Trophoblast cell (in vitro differentiated cells and primary cell): ENCODE results near the gene IGF2BP1.

Experiments
- DNase-seq, 2 donors: peaks; one replicate each; pipeline ENCODE4 v3.0.0-alpha.2; 2016
- H2AFZ ChIP-seq: 2 replicates; pipeline ENCODE4 v1.6.1; 2013; ENCODE audit warnings: low read length, moderate library complexity, mild to moderate bottlenecking; ENCODE audit not compliant: insufficient read depth, poor library complexity
- H2AK5ac ChIP-seq: 2 replicates; pipeline ENCODE4 v1.6.1; 2013; ENCODE audit warnings: mild to moderate bottlenecking, low read length
- H2BK120ac ChIP-seq: 2 replicates; pipeline ENCODE4 v1.6.1; 2013; ENCODE audit warnings: low read length, mild to moderate bottlenecking, moderate library complexity; ENCODE audit not compliant: insufficient read depth, poor library complexity
- H2BK12ac ChIP-seq: 2 replicates; pipeline ENCODE4 v1.6.1; 2013; ENCODE audit warnings: mild to moderate bottlenecking, low read length, moderate library complexity
- H2BK5ac ChIP-seq: 2 replicates; pipeline ENCODE4 v1.6.1; 2013; ENCODE audit warnings: low read length, low read depth, moderate library complexity, mild to moderate bottlenecking; ENCODE audit not compliant: poor library complexity
- H3K14ac ChIP-seq: 2 replicates; pipeline ENCODE4 v1.6.1; 2013; ENCODE audit warnings: mild to moderate bottlenecking, low read length
- H3K18ac ChIP-seq: 2 replicates; pipeline ENCODE4 v1.6.1; 2013; ENCODE audit warnings: mild to moderate bottlenecking, low read length
- H3K23ac ChIP-seq: 2 replicates; pipeline ENCODE4 v1.6.1; 2013; ENCODE audit warnings: low read length
- H3K27ac ChIP-seq: 2 replicates; pipeline ENCODE4 v1.5.1; 2013; ENCODE audit warnings: low read depth, mild to moderate bottlenecking, inconsistent platforms, low read length, moderate library complexity
- H3K27me3 ChIP-seq: 2 replicates; pipeline ENCODE4 v1.6.1; 2013; ENCODE audit warnings: inconsistent platforms, mild to moderate bottlenecking, low read length, moderate library complexity; ENCODE audit not compliant: insufficient read depth
- H3K36me3 ChIP-seq, 2 experiments: 1 replicate in 1 of 2; 2 replicates in 1 of 2; pipeline ENCODE4 v1.6.1; 2013; ENCODE audit warnings: low read length in 2 of 2, mild to moderate bottlenecking in 2 of 2, moderate library complexity in 1 of 2; ENCODE audit not compliant: insufficient read depth in 2 of 2, control insufficient read depth in 1 of 2
- H3K4ac ChIP-seq: 2 replicates; pipeline ENCODE4 v1.6.1; 2013; ENCODE audit warnings: low read depth, mild to moderate bottlenecking, low read length, moderate library complexity
- H3K4me1 ChIP-seq, 2 experiments: 1 replicate in 1 of 2; 2 replicates in 1 of 2; pipeline ENCODE4 v1.6.1; 2013; ENCODE audit warnings: low read length in 2 of 2, mild to moderate bottlenecking in 2 of 2, moderate library complexity in 1 of 2; ENCODE audit not compliant: insufficient read depth in 2 of 2, control insufficient read depth in 1 of 2
- H3K4me2 ChIP-seq: 2 replicates; pipeline ENCODE4 v1.6.1; 2013; ENCODE audit warnings: inconsistent platforms, mild to moderate bottlenecking, low read length, moderate library complexity
- H3K4me3 ChIP-seq: 2 replicates; pipeline ENCODE4 v1.5.1; 2013; ENCODE audit warnings: mild to moderate bottlenecking, low read depth, low read length, inconsistent platforms
- H3K79me1 ChIP-seq: one replicate; pipeline ENCODE4 v1.6.1; 2013; ENCODE audit warnings: low read length
- H3K79me2 ChIP-seq: 2 replicates; pipeline ENCODE4 v1.6.1; 2013; ENCODE audit warnings: low read length, mild to moderate bottlenecking; ENCODE audit not compliant: control insufficient read depth, insufficient read depth, poor library complexity
- H3K9ac ChIP-seq: 2 replicates; pipeline ENCODE4 v1.6.1; 2013; ENCODE audit warnings: mild to moderate bottlenecking, low read length
- H3K9me3 ChIP-seq: 2 replicates; pipeline ENCODE4 v1.6.1; 2013; ENCODE audit warnings: low read depth, mild to moderate bottlenecking, control low read depth, inconsistent platforms, low read length; ENCODE audit not compliant: insufficient read depth
- H4K12ac ChIP-seq: 2 replicates; pipeline ENCODE4 v1.6.1; 2013; ENCODE audit warnings: low read depth, mild to moderate bottlenecking, low read length, moderate library complexity
- H4K8ac ChIP-seq: 2 replicates; pipeline ENCODE4 v1.6.1; 2013; ENCODE audit warnings: low read depth, mild to moderate bottlenecking, low read length, moderate library complexity
- H4K91ac ChIP-seq: one replicate; pipeline ENCODE4 v1.6.1; 2013; ENCODE audit warnings: low read depth, mild to moderate bottlenecking, low read length, moderate library complexity
- WGBS: extraction: QIAGEN DNeasy Blood & Tissue Kit; methylation state at CpG from one replicate; pipeline ENCODE4 v1.1.7; 2013; ENCODE audit warnings: missing lambda C conversion rate; ENCODE audit not compliant: insufficient read length, insufficient coverage; ENCODE audit errors: extremely low coverage; 5-methylcytosine and 5-hydroxymethylcytosine counted together

Gene IGF2BP1

DNA sequence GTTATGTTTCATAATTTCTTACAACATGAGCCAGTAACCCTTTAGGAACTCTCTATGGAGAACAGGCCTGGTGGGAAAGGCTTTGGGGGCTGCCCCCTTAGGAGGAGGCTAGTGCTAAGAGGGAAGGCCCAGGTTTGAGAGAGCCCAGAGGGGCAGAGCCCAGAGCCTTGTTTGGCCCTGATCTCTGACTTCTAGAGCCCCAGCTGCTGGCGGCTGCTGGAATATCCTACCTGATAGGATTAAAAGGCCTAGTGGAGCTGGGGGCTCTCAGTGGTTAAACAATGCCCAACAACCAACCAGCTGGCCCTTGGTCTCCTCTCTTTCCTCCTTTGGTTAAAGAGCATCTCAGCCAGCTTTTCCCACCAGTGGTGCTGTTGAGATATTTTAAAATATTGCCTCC lies 54.1 kb downstream of the IGF2BP1 start:
- H3K9ac ChIP-seq = no peak overlapping the region
- H3K36me3 ChIP-seq = peaks cover 57 to 76% of the 10 kb centered on the region in 2 experiments
- no peak overlapping the region for H3K27ac ChIP-seq
- H2BK120ac ChIP-seq = no peak overlapping the region
- H3K9me3 ChIP-seq = no peaks in the 10 kb centered on the region
- no peaks in the 10 kb centered on the region for H3K27me3 ChIP-seq
- H3K18ac ChIP-seq = no peak overlapping the region
- H4K12ac ChIP-seq = no peak overlapping the region
- H2AFZ ChIP-seq = no peak overlapping the region
- H3K4ac ChIP-seq = no peak overlapping the region
- no peak overlapping the region for H2BK5ac ChIP-seq
- H3K23ac ChIP-seq = no peak overlapping the region
- no peak for DNase-seq
- no peak overlapping the region for H3K4me3 ChIP-seq
- H3K79me2 ChIP-seq = no peaks in the 10 kb centered on the region
- no peak overlapping the region for H4K91ac ChIP-seq
- H2AK5ac ChIP-seq = no peak overlapping the region
- WGBS = no CpG with 5 or more reads among the region's 1 CpG
- H3K4me1 ChIP-seq = no peaks in the 10 kb centered on the region
- H4K8ac ChIP-seq = no peak overlapping the region
- H3K79me1 ChIP-seq = no peaks in the 10 kb centered on the region
- H2BK12ac ChIP-seq = no peak overlapping the region
- H3K4me2 ChIP-seq = no peak overlapping the region
- H3K14ac ChIP-seq = no peak overlapping the region

DNA sequence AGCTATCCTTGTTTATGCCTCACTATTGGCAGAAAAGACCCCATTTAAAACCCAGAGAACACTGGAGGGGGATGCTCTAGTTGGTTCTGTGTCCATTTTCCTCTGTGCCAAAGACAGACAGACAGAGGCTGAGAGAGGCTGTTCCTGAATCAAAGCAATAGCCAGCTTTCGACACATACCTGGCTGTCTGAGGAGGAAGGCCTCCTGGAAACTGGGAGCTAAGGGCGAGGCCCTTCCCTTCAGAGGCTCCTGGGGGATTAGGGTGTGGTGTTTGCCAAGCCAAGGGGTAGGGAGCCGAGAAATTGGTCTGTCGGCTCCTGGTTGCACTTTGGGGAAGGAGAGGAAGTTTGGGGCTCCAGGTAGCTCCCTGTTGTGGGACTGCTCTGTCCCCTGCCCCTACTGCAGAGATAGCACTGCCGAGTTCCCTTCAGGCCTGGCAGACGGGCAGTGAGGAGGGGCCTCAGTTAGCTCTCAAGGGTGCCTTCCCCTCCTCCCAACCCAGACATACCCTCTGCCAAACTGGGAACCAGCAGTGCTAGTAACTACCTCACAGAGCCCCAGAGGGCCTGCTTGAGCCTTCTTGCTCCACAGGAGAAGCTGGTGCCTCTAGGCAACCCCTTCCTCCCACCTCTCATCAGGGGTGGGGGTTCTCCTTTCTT lies 56.1 kb downstream of the IGF2BP1 start:
- Histone ChIP-seq H4K12ac (no peak overlapping the region), H3K4me2 (no peak overlapping the region), H4K8ac (no peak overlapping the region), H3K79me2 (no peaks in the 10 kb centered on the region), H3K27ac (no peak overlapping the region), H4K91ac (no peak overlapping the region), H2BK5ac (no peak overlapping the region), H2AFZ (no peak overlapping the region), H3K23ac (no peak overlapping the region), H3K27me3 (no peaks in the 10 kb centered on the region), H2BK12ac (no peak overlapping the region), H3K4me1 (no peaks in the 10 kb centered on the region), H2BK120ac (no peak overlapping the region), H3K4me3 (no peak overlapping the region), H3K79me1 (no peaks in the 10 kb centered on the region), H2AK5ac (no peak overlapping the region), H3K14ac (no peak overlapping the region), H3K4ac (no peak overlapping the region), H3K9ac (no peak overlapping the region), H3K36me3 (peaks cover 46 to 66% of the 10 kb centered on the region in 2 experiments), H3K18ac (no peak overlapping the region), H3K9me3 (no peaks in the 10 kb centered on the region)
- DNase-seq = no peak
- no CpG with 5 or more reads among the region's 6 CpGs for WGBS

DNA sequence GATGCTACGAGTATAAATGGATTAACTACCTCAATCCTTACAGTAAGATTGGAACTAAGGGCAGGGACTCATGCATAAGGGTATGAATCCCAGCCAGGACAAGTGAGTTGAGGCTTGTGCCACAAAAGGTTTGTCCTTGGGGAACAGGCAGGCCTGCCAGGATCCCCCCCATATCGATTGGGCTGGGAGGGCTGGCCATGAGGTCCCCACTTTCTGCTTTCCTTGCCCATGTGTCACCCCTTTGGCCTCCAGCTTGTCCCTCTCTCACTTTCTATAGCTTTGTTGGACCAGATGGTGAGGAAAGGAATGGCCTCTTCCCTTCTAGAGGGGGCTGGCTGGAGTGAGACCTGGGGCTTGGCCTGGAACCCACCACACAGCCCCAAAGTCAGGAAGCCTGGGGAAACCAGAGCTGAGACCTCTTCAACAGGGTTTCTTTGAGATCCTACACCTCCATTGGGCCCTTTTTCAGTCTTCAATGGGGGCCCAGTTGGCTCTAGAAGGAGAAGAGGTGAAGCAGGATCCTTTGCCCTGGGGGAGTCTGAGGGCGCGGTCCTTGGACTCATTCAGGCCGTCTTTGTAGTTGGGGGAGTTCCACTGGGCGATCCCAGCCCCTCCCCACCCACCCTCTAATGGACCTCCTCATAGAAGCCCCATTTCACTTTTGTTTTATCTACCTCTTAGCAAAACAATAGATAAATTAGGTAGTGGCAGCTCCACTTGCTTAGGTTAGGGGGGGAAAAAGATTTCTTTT lies 57.3 kb downstream of the IGF2BP1 start:
- Histone ChIP-seq H3K27me3 (no peaks in the 10 kb centered on the region), H3K23ac (no peak overlapping the region), H2BK5ac (no peak overlapping the region), H3K36me3 (peaks cover 36 to 54% of the 10 kb centered on the region in 2 experiments), H2AFZ (no peak overlapping the region), H3K4ac (no peak overlapping the region), H2BK12ac (no peak overlapping the region), H2BK120ac (no peak overlapping the region), H4K8ac (no peak overlapping the region), H3K18ac (no peak overlapping the region), H3K4me2 (no peak overlapping the region), H3K9me3 (no peaks in the 10 kb centered on the region), H3K4me1 (no peaks in the 10 kb centered on the region), H4K91ac (no peak overlapping the region), H3K14ac (no peak overlapping the region), H3K79me1 (no peaks in the 10 kb centered on the region), H3K27ac (no peak overlapping the region), H2AK5ac (no peak overlapping the region), H3K79me2 (no peaks in the 10 kb centered on the region), H4K12ac (no peak overlapping the region), H3K9ac (no peak overlapping the region), H3K4me3 (no peak overlapping the region)
- no peak for DNase-seq
- no CpG with 5 or more reads among the region's 6 CpGs for WGBS

DNA sequence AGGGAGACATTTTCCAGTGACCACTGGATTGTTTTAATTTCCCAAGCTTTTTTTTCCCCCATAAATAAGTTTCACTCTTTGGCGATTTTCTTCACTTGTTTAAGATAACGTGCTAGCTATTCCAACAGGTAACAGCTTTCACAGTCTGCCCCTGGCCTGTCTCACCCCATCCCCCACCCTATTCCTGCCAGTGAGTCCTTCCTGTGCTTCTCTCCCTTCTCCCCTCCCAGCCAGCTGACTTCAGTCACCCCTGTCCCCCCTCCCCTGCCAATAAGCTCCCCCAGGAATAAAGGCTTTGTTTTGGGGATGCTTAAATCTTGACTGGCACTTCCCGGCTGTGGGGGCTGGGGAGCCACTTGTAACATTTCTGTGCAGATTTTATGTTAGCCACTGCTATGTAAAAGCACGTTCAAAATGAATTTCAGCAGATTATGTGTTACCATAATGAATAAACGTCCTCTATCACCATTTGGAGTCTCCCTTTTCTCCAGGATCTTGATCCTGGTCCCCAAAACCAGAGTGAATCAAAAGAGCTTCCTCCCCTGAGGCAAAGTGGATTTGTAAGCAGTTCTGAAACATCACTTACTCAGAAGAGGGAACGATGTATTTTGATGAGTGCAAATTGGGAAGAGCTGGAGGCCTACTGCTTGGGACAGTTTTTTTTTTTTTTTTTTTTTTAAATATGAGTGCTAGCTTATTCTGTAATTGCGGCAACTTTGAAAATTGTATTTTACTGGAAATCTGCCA lies 58.2 kb downstream of the IGF2BP1 start:
- Histone ChIP-seq H3K79me1 (no peaks in the 10 kb centered on the region), H4K91ac (no peak overlapping the region), H3K27me3 (no peaks in the 10 kb centered on the region)

More for the DNA sequence above, 58.2 kb downstream of the IGF2BP1 start:
- Histone ChIP-seq H2AK5ac (no peak overlapping the region), H3K9me3 (no peaks in the 10 kb centered on the region), H2AFZ (no peak overlapping the region), H3K4me1 (no peaks in the 10 kb centered on the region), H3K4ac (no peak overlapping the region), H4K8ac (no peak overlapping the region), H3K79me2 (no peaks in the 10 kb centered on the region), H2BK120ac (no peak overlapping the region), H3K27ac (no peak overlapping the region), H3K4me2 (no peak overlapping the region), H2BK12ac (no peak overlapping the region), H3K4me3 (no peak overlapping the region), H3K18ac (no peak overlapping the region), H3K23ac (no peak overlapping the region), H4K12ac (no peak overlapping the region), H3K36me3 (peaks cover 31 to 49% of the 10 kb centered on the region in 2 experiments), H3K14ac (no peak overlapping the region), H2BK5ac (no peak overlapping the region), H3K9ac (no peak overlapping the region)
- no CpG with 5 or more reads among the region's 7 CpGs for WGBS
- DNase-seq = no peak
